HG03469 (cell line): ENCODE data around the gene SYT13.

Experiments
- ATAC-seq: cut with Tn5 transposase; IDR thresholded peaks from one replicate; pipeline ENCODE4 v1.9.1; 2021; ENCODE audit warnings: mild to moderate bottlenecking, moderate library complexity, moderate number of reproducible peaks; ENCODE audit not compliant: unreplicated experiment

Gene SYT13

GRCh38 chr11:45225277-45225676 lies 60.9 kb downstream of the SYT13 start:
- ATAC-seq, result no peak

- no peak for ATAC-seq
These were observed 61.4 kb downstream of the SYT13 start for GRCh38 chr11:45224766-45225165.

GRCh38 chr11:45223496-45223895 lies 62.6 kb downstream of the SYT13 start:
- no peak for ATAC-seq

- ATAC-seq, result no peak
These were observed 66.7 kb downstream of the SYT13 start for GRCh38 chr11:45219411-45219810.

GRCh38 chr11:45218705-45219104 lies 67.4 kb downstream of the SYT13 start:
- no peak for ATAC-seq

GRCh38 chr11:45217991-45218390 lies 68.2 kb downstream of the SYT13 start:
- ATAC-seq, result no peak

- ATAC-seq, result no peak
These were observed 69.2 kb downstream of the SYT13 start for GRCh38 chr11:45216901-45217300.

GRCh38 chr11:45216031-45216430 lies 70.1 kb downstream of the SYT13 start:
- ATAC-seq, result no peak

- ATAC-seq, result no peak
These were observed 70.9 kb downstream of the SYT13 start for GRCh38 chr11:45215098-45215865.

- ATAC-seq, result no peak
These were observed 72.4 kb downstream of the SYT13 start for GRCh38 chr11:45213717-45214116.

- ATAC-seq, result no peak
These were observed 72.8 kb downstream of the SYT13 start for GRCh38 chr11:45213316-45213665.

GRCh38 chr11:45212566-45213315 lies 73.4 kb downstream of the SYT13 start:
- ATAC-seq, result no peak

- ATAC-seq, result no peak
These were observed 74.4 kb downstream of the SYT13 start for GRCh38 chr11:45211732-45212131.

GRCh38 chr11:45210846-45211245 lies 75.3 kb downstream of the SYT13 start:
- no peak for ATAC-seq

- ATAC-seq, result no peak
These were observed 76.0 kb downstream of the SYT13 start for GRCh38 chr11:45209891-45210699.

- ATAC-seq, result no peak
These were observed 76.9 kb downstream of the SYT13 start for GRCh38 chr11:45209000-45209879.

GRCh38 chr11:45208135-45208534 lies 78.0 kb downstream of the SYT13 start:
- ATAC-seq, result no peak

- no peak for ATAC-seq
These were observed 80.2 kb downstream of the SYT13 start for GRCh38 chr11:45205978-45206377.

- ATAC-seq, result no peak
These were observed 81.4 kb downstream of the SYT13 start for GRCh38 chr11:45204761-45205160.

GRCh38 chr11:45193695-45194094 lies 92.4 kb downstream of the SYT13 start:
- no peak for ATAC-seq
